Epithelial cell of prostate (primary cell): ENCODE data around the gene PKM.
"Not testable (repeated sequence)": the region's sequence is repeated elsewhere in the genome, so short reads cannot be mapped to it uniquely, and the experiment has no call there.

Experiments used
- DNase-seq: peaks from one replicate; pipeline ENCODE4 v3.0.0-alpha.2; 2011; ENCODE audit warnings: low read depth, low spot score
- H3K27ac ChIP-seq: fragments of 450-650 bp; 2 replicates; pipeline ENCODE4 v1.5.1; 2017; ENCODE audit warnings: mild to moderate bottlenecking

The PKM gene

GRCh38 chr15:72182244-72182643 is 48.7 kb downstream of the PKM start:
- DNase-seq = no peak
- no peak overlapping the region for H3K27ac ChIP-seq

GRCh38 chr15:72180761-72181324 is 50.1 kb downstream of the PKM start:
- no peak overlapping the region for H3K27ac ChIP-seq
- no peak for DNase-seq

DNA sequence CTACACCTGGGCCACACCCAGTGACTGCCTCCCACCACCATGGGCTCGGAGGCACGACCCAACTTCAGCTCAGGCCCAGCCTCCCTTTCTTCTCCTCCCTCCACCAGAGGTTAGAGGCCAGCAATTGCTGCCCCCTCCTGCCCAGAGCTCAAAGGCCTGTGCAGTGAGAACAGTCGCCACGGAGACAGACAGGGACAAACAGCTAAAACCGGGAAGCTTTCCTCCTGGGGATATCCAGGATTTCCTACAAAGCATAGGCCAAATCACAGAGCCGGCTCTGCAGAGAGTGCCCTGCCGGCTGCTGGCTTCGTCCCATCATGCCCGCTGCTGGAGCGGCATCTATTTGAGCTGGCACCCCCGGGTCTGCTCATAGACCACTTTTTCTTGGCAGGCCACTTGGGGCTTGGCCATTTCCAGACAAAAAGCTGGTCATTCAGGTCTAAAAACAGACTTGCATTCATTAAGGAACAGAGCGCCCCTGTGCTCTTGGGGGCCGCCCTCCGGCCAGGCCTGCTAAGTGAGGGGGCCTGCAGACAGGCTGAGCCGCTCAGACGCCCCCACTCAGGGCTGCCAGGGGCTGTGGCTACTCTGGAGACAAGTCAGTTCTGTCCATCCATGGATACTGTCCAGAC is 50.9 kb downstream of the PKM start:
- DNase-seq = no peak
- no peak overlapping the region for H3K27ac ChIP-seq

DNA sequence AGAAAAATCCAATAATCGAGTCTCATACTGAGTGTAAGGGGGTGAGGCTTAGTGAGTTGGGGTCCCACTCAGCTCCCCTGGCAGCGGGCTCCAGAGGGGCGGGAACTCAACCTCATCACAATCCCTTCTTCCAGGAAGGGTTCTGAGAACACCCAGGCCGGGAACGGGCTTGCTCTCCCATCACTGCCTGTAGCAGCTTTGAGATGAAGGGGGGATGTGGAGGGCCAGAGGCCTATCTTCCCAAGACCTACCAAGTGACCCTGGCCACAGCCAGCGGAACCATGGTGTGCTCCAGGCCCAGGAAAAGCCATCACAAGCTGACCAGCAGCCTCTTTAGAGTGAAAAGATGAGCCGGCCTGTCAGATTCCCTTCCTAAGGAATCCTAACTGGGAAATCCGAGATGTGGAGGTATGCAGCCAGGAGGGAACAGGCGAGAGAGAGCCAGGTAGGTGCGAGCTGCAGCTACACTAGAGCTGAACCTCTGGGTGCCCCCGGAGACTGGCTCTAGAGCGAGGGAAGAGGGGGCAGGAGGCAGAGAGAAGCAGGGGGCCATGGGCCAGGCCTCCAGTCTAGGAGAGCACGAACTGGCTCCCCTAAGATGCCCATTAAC is 51.9 kb downstream of the PKM start:
- no peak for DNase-seq
- no peak overlapping the region for H3K27ac ChIP-seq

DNA sequence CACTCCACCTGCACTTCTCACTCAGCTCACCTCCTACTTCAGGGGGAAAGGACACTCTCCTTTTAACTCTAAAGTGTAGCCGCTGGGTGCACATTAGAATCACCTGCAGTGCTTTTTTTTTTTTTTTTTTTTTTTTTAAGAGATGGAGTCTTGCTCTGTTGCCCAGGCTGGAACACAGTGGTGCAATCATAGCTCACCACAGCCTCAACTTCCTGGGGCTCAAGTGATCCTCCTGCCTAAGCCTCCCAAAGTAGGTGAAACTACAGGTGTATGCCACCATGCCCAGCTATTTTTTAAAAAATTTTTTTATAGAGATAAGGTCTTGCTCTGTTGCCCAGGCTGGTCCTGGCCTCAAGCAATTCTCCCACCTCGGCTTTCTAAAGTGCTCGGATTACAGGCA is 54.2 kb downstream of the PKM start:
- H3K27ac ChIP-seq = no peak overlapping the region
- no peak for DNase-seq

GRCh38 chr15:72176159-72176558 is 54.8 kb downstream of the PKM start:
- H3K27ac ChIP-seq = no peak overlapping the region
- no peak for DNase-seq

DNA sequence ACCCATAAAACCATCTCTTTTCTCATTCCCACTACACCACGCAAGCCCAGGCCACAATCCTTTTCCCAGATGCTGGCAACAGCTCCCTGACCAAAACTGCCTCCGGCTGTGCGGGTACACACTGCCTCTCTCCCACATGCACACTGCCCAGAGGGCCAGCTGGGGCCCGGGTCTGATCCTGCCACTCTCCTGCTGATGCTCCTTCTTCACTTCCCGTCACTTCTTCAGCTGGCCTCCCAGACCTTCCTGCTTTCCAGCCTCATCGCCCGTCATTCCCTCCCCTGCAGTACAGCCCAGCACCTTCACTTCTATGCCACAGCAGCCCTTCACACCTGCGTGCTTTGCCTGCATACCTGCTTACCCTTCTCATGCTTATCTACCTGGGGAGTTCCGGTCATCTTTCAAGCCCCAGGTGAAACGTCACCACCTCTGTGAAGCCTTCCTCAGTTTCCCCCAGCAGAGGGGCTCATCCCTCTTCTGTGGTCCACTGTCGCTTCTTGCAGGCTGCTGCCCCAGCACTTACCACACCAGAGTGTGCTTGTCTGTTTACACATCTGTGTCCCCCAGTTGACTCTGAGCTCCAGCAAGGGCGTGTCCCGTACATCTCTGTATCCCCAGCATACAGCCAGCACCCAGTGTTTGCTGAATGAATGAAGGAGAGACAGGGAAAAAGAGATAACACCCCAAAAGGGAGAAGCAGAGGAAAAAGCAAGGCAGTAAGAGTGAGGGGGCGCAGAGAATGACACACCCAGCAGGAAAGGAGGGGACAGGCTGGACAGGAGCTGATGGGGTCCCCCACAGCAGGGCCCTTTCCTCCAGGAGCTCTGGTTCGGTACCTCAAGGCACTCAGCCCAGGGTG is 55.6 kb downstream of the PKM start:
- H3K27ac ChIP-seq = no peak overlapping the region
- no peak for DNase-seq

DNA sequence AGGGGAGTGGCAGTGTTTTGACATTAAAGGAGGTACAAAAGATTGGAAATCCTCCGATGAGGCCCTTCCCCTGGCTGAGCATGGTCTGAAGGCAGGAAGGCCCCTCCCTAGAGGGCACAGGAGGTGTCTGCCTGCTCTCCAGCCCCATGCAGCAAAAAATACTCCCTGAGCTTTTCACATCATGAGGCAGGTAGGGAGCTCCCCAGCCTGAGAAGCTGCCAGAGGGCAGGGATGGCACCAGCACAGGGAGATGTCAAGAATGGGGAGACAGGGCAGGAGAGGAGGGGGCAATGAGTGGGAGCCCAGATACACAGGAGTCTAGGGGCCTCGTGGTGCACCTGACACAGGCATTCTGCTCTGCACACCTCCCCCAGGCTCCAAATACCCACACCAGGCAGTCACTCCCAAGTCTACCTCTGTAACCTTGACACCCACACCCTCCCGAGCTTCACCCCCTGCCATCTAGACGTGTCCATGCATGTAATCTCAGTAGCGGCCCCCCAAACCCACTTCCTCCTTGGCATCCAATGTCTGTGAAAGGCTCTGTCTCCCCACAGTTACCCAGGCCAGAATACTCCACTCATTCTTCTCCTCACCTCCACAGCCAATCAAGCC is 56.3 kb downstream of the PKM start:
- no peak overlapping the region for H3K27ac ChIP-seq
- no peak for DNase-seq

GRCh38 chr15:72173864-72174550 is 57.0 kb downstream of the PKM start:
- no peak overlapping the region for H3K27ac ChIP-seq
- DNase-seq = no peak

GRCh38 chr15:72173401-72173800 is 57.6 kb downstream of the PKM start:
- H3K27ac ChIP-seq = no peak overlapping the region
- DNase-seq = no peak

DNA sequence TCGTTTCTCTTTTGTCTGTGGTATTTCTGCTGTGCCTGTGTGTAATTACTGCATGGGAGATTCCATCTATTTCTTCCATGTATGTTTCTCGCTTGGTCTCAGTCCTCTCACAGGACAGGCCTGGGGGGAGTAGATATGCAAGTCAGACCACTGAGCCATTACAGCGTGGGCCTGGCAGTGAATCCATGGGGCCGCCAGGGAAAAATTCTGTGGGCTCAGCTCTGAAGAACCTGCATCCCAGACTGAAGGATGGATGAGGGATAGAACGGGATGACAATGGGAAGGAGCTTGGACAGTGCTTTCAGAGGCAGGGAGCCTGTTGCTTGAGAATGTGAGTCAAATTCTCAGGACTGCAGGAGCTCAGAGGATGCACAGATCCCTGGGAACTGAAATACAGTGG is 58.2 kb downstream of the PKM start:
- no peak overlapping the region for H3K27ac ChIP-seq
- DNase-seq = no peak

- DNase-seq, H3K27ac ChIP-seq: not testable (repeated sequence)
Observed at GRCh38 chr15:72171978-72172377, 59.0 kb downstream of the PKM start.

- H3K27ac ChIP-seq = no peak overlapping the region
- DNase-seq = no peak
Observed at GRCh38 chr15:72170691-72171090, 60.3 kb downstream of the PKM start.

GRCh38 chr15:72169921-72170611 is 60.9 kb downstream of the PKM start:
- DNase-seq = no peak
- no peak overlapping the region for H3K27ac ChIP-seq

DNA sequence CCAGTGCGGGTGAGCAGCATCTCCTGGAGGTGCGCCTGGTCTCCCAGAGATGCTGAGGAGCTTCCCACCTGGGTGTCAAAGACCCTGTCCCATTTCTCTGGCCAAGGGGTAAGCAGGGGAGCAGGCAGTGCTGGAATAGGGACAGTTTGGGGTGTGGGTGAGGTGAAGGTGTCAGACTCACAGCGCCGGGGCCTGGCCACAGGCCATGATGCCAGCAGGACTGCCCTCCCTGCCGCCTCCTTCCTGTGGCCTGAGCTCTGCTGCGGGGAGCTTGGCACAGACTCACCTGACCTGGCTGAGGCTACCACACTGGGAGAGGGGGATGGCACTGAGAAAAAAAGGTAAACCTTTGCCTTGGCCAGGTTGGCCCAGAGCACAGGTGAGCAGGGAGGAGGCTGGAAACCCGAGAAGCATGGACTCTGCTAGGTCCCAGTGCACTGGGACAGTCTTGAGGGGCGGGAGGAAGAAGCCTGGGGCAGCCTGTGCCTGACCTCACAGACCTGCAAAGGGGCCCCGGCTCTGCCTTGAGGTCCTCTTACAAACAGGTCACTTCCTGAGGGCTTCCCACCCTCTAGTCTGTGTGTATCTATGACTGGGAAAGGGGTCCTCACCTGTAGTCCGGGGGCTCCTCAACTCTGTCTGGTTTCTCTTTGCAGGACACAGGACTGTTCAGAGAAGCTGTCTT is 61.6 kb downstream of the PKM start:
- DNase-seq = no peak
- H3K27ac ChIP-seq = peak overlapping the region; percentile 69

DNA sequence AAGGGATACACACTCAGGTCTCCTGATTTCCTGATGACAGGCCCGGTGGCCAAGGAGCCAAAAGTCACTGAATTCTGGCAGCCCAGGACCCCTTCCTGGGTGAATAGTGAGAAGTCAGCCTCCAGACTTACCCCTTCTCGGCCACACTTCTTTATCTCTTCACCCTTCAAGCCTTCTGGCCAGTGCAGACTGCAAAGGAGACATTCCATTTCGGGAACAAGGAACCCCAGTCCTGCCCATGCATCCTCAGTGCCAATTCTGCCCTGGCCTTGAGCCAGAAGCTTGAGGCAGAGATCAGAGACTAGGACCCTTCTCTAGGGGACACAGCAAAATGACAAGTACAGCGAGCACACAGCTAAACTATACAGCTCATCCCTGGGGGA is 62.2 kb downstream of the PKM start:
- DNase-seq = no peak
- H3K27ac ChIP-seq = peak overlapping the region; percentile 69

GRCh38 chr15:72168131-72168807 is 62.7 kb downstream of the PKM start:
- peak; percentile 29 for DNase-seq

GRCh38 chr15:72167445-72167844 is 63.5 kb downstream of the PKM start:
- H3K27ac ChIP-seq = peak overlapping the region; percentile 69
- no peak for DNase-seq

More at GRCh38 chr15:72168131-72168807, 62.7 kb downstream of the PKM start:
- peak overlapping the region; percentile 69 for H3K27ac ChIP-seq
